Prostate gland (tissue), 2 donors: ENCODE results near the gene SNX18. TPM values are rescaled to one million over a fixed set of nuclear protein-coding genes. Genes with fewer than 3 reads are reported as not detected.

Source experiments
- DNase-seq: peaks from one replicate; pipeline ENCODE4 v3.0.0-alpha.2; 2019; ENCODE audit warnings: low spot score
- H3K27ac ChIP-seq, 2 donors: fragments of 200-600 bp; sonication (generic); 2 replicates each; pipeline ENCODE4 v1.5.1; 2017 to 2019
- H3K27me3 ChIP-seq: fragments of 200-600 bp; sonication (generic); replicated peaks from 2 replicates; pipeline ENCODE4 v1.5.1; 2019; ENCODE audit not compliant: insufficient read depth
- H3K36me3 ChIP-seq, 2 donors: fragments of 200-600 bp; sonication (generic); 1 replicate in 1 of 2; 2 replicates in 1 of 2; pipeline versions ENCODE4 v1.5.1 to v1.8.1; 2017 to 2019
- H3K4me1 ChIP-seq: fragments of 200-600 bp; sonication (generic); replicated peaks from 2 replicates; pipeline ENCODE4 v1.5.1; 2019
- H3K4me3 ChIP-seq, 2 donors: fragments of 200-600 bp; sonication (generic); 2 replicates each; pipeline ENCODE4 v1.5.1; 2017 to 2019
- H3K9me3 ChIP-seq: fragments of 200-600 bp; sonication (generic); 2 replicates; pipeline ENCODE4 v1.5.1; 2017
- POLR2A ChIP-seq: fragments of 450-650 bp; IDR thresholded peaks from one replicate; pipeline ENCODE4 v1.6.1; 2016; ENCODE audit warnings: antibody characterized with exemption, mild to moderate bottlenecking
- POLR2AphosphoS5 ChIP-seq: sonication (generic); formaldehyde crosslinking; IDR thresholded peaks from one replicate; pipeline ENCODE4 v1.6.1; 2017; ENCODE audit warnings: antibody characterized with exemption
- WGBS: methylation state at CpG from one replicate; pipeline ENCODE4 v1.1.5; 2018; 5-methylcytosine and 5-hydroxymethylcytosine counted together
- intact Hi-C: fragments of 100-400 bp; cut with DNase I; formaldehyde crosslinking; loops from one replicate; pipeline ENCODE4 v1.14.2; 2022
- total RNA-seq, 2 donors: library from RNA; depleted of rRNA; stranded (reverse); fragments of >200 nt; gene quantifications; one replicate each; pipeline ENCODE4 v1.1.0, GENCODE V29; 2016
- TF ChIP-seq, protein P1 (sequence below), 4 experiments: fragments of 200-600 bp in 2 of 4; fragments of 450-650 bp in 2 of 4; sonication (generic) in 2 of 4; IDR thresholded peaks; 1 replicate in 3 of 4; 2 replicates in 1 of 4; pipeline ENCODE4 v1.5.1; 2016 to 2019; ENCODE audit warnings: antibody characterized with exemption in 4 of 4, mild to moderate bottlenecking in 2 of 4, moderate library complexity in 2 of 4

Gene SNX18
- total RNA-seq, 2 donors from 2014 or later, result 26.3 to 80.4 TPM

DNA sequence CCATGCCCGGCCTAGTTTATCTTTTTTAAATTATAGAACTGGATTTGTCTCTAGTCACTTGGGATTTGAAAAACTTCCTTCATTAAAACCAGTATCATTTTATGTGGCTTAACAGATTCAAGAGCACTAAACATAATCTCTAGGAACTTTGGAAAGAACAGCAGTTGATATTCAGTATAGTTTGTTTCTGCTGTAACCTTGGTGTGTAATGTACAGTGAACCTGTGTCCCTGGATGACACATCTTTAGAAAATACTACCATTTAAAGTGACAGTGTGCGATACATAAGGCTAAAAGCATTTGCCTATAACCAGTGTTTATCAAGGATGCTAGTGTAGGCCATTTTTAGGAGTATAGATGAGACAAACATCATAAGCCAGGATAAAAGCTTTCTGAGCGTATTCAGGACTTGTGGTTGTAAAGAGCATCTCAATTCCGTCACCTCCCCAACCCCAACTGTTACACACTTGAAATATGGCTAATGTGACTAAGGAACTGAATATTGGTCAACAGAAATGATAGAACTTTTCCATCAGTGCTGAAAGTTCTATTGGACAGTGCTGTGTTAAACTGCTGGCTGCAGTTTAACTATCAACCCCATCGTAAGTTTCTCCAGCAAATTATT lies 4.4 kb downstream of the SNX18 start:
- WGBS, result 93% methylated on average over 5 of the region's 5 CpGs
- TF ChIP-seq, protein P1, sequence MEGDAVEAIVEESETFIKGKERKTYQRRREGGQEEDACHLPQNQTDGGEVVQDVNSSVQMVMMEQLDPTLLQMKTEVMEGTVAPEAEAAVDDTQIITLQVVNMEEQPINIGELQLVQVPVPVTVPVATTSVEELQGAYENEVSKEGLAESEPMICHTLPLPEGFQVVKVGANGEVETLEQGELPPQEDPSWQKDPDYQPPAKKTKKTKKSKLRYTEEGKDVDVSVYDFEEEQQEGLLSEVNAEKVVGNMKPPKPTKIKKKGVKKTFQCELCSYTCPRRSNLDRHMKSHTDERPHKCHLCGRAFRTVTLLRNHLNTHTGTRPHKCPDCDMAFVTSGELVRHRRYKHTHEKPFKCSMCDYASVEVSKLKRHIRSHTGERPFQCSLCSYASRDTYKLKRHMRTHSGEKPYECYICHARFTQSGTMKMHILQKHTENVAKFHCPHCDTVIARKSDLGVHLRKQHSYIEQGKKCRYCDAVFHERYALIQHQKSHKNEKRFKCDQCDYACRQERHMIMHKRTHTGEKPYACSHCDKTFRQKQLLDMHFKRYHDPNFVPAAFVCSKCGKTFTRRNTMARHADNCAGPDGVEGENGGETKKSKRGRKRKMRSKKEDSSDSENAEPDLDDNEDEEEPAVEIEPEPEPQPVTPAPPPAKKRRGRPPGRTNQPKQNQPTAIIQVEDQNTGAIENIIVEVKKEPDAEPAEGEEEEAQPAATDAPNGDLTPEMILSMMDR (IDR thresholded peaks at IDR 0.05), result no peak
- TF ChIP-seq POLR2AphosphoS5 (no peak), POLR2A (no peak)
- intact Hi-C loops, result loop anchor here (10.0 kb wide), 1 partner anchor 143 kb away; no protein-coding TSS in a partner anchor

DNA sequence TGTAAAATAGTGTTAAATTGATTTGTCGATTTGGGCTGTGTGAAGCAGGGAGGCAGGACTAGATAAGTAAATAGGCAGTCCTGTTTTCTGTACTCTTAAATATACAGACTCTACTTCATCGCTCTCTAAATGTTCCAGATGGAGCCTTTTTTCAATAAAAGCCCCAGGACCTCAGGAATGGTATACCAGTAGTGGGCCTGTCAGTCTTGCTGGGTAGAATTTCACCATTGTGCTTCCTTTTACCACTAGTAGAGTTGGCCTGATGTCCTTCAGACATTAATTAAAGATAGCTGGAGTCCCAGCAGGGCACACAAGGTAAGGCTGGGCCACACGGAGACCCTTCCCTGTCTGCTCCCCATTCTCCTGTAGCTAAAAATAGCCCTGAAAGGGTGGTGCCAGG lies 6.0 kb downstream of the SNX18 start:
- TF ChIP-seq POLR2AphosphoS5 (no peak), POLR2A (no peak)
- TF ChIP-seq, protein P1 (IDR thresholded peaks at IDR 0.05), result no peak
- no peaks in the 10 kb centered on the region for H3K9me3 ChIP-seq
- WGBS, result 75% methylated on average over 3 of the region's 3 CpGs
- no peaks in the 10 kb centered on the region for H3K27me3 ChIP-seq
- H3K4me3 ChIP-seq, result no peak overlapping the region
- H3K4me1 ChIP-seq, result peaks cover 3% of the 10 kb centered on the region
- no peaks in the 10 kb centered on the region for H3K36me3 ChIP-seq
- DNase-seq, result no peak
- intact Hi-C loops, result loop anchor here (10.0 kb wide), 1 partner anchor 141 kb away; no protein-coding TSS in a partner anchor
- H3K27ac ChIP-seq, result no peak overlapping the region

More for the DNA sequence above, 4.4 kb downstream of the SNX18 start:
- Histone ChIP-seq H3K36me3 (no peaks in the 10 kb centered on the region), H3K27me3 (no peaks in the 10 kb centered on the region), H3K4me1 (peaks cover 3% of the 10 kb centered on the region), H3K9me3 (no peaks in the 10 kb centered on the region), H3K27ac (no peak overlapping the region), H3K4me3 (no peak overlapping the region)
- no peak for DNase-seq

DNA sequence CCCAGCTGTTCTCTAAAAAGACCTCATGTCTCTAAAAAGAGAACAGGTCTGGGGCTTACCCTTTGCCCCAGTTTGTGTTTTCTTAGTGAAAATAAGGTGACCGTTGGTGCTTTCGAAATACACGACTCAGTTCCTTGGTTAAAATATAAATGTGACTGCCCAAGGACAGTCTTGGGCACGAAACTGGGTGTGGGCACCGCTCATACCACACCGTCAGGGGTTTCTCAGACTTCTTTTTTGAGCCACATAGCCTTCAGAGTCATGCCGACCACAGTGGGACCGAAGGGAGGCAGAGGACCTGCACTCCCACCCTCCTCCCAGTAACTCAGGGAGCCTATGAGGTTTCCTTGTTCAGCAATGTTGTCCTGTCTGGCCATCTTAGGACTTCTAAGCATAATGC lies 6.5 kb downstream of the SNX18 start:
- Histone ChIP-seq H3K27me3 (no peaks in the 10 kb centered on the region), H3K4me3 (no peak overlapping the region), H3K27ac (no peak overlapping the region), H3K4me1 (peaks cover 3% of the 10 kb centered on the region), H3K36me3 (no peaks in the 10 kb centered on the region), H3K9me3 (no peaks in the 10 kb centered on the region)
- TF ChIP-seq, protein P1 (IDR thresholded peaks at IDR 0.05), result no peak
- TF ChIP-seq POLR2A, result no peak
- TF ChIP-seq POLR2AphosphoS5, result no peak
- no peak for DNase-seq
- intact Hi-C loops, result loop anchor here (10.0 kb wide), 1 partner anchor 141 kb away; no protein-coding TSS in a partner anchor
- WGBS, result 83% methylated on average over 8 of the region's 8 CpGs

DNA sequence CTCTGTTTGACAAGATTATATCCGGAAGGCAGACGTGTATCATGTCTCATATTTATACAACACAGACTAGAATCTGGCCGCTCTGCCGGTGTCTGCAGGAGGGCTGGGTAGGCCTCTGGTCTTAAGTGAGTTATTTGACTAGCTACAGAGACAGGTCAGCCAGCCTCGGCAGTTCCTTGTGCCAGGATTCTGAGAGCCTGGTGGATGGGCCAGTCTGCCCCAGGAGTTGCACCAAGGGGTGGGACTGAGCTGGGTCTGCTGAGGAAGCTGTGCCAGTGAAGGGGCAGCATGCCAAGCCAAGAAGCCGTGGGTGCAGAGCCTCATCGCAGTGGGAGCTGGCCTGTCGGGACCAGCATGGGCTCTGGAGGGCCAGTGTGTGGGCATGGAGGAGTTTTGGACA lies 7.1 kb downstream of the SNX18 start:
- intact Hi-C loops, result loop anchor here (5.0 to 10.0 kb wide), 2 partner anchors 140 to 298 kb away; no protein-coding TSS in a partner anchor
- no peak for DNase-seq
- 66% methylated on average over 8 of the region's 8 CpGs for WGBS

More for the DNA sequence above, 7.1 kb downstream of the SNX18 start:
- Histone ChIP-seq H3K36me3 (no peaks in the 10 kb centered on the region), H3K27ac (no peak overlapping the region), H3K4me1 (no peaks in the 10 kb centered on the region), H3K4me3 (no peak overlapping the region), H3K9me3 (no peaks in the 10 kb centered on the region), H3K27me3 (no peaks in the 10 kb centered on the region)
- TF ChIP-seq POLR2A (no peak), POLR2AphosphoS5 (no peak)
- TF ChIP-seq, protein P1 (IDR thresholded peaks at IDR 0.05), result no peak
